SU-DHL-6 (cell line): ENCODE results near the gene MANEAL.

Experiments
- H2AFZ ChIP-seq: fragments of 200-600 bp; sonication (generic); 2 replicates; pipeline ENCODE4 v1.6.1; 2014; ENCODE audit warnings: low read depth, mild to moderate bottlenecking, moderate library complexity, mixed read lengths, antibody characterized with exemption, low read length; ENCODE audit not compliant: severe bottlenecking
- H3F3A ChIP-seq: fragments of 200-600 bp; shearing (Covaris generic); 2 replicates; pipeline ENCODE4 v1.6.0; 2016; ENCODE audit warnings: antibody characterized with exemption, mild to moderate bottlenecking; ENCODE audit not compliant: insufficient read depth
- H3K27ac ChIP-seq: fragments of 200-600 bp; sonication (generic); 2 replicates; pipeline ENCODE4 v1.5.1; 2016; ENCODE audit warnings: low read depth, mild to moderate bottlenecking, low read length, moderate library complexity, mixed read lengths
- H3K27me3 ChIP-seq: fragments of 200-600 bp; sonication (generic), shearing (Covaris generic); 2 replicates; pipeline ENCODE4 v1.6.0; 2014; ENCODE audit warnings: mild to moderate bottlenecking, low read length
- H3K36me3 ChIP-seq: fragments of 200-600 bp; sonication (generic); 2 replicates; pipeline ENCODE4 v1.6.1; 2014; ENCODE audit warnings: mild to moderate bottlenecking, low read length, mixed read lengths
- H3K4me2 ChIP-seq: fragments of 300-600, 200-600 bp; shearing (Covaris generic), sonication (generic); 2 replicates; pipeline ENCODE4 v1.6.0; 2014; ENCODE audit warnings: low read length, low read depth, mild to moderate bottlenecking; ENCODE audit not compliant: poor library complexity, severe bottlenecking
- H3K4me3 ChIP-seq: fragments of 200-600 bp; sonication (generic); 2 replicates; pipeline ENCODE4 v1.5.1; 2014; ENCODE audit warnings: antibody characterized with exemption, low read length, mild to moderate bottlenecking, mixed read lengths; ENCODE audit not compliant: insufficient read depth, poor library complexity, severe bottlenecking
- H3K79me2 ChIP-seq: fragments of 200-600 bp; sonication (generic); 2 replicates; pipeline ENCODE4 v1.6.1; 2014; ENCODE audit warnings: mild to moderate bottlenecking, low read length, moderate library complexity; ENCODE audit not compliant: insufficient read depth
- H3K9ac ChIP-seq: fragments of 200-600 bp; sonication (generic); 2 replicates; pipeline ENCODE4 v1.7.0; 2014; ENCODE audit warnings: mild to moderate bottlenecking, low read length
- H3K9me2 ChIP-seq: fragments of 200-600 bp; sonication (generic); replicated peaks from 2 replicates; pipeline ENCODE4 v1.6.1; 2014; ENCODE audit warnings: low read length; ENCODE audit not compliant: insufficient read depth
- H3K9me3 ChIP-seq: fragments of 200-600 bp; sonication (generic); 2 replicates; pipeline ENCODE4 v1.6.1; 2014; ENCODE audit warnings: low read length, mixed read lengths; ENCODE audit not compliant: insufficient read depth
- H4K20me1 ChIP-seq: fragments of 200-600 bp; sonication (generic); 2 replicates; pipeline ENCODE4 v1.6.1; 2014; ENCODE audit warnings: low read depth, mild to moderate bottlenecking, antibody characterized with exemption, low read length, moderate library complexity, mixed read lengths
- EZH2phosphoT487 ChIP-seq: fragments of 200-600 bp; sonication (generic), shearing (Covaris generic); conservative IDR thresholded peaks from 2 replicates; pipeline ENCODE4 v1.6.1; 2018; ENCODE audit warnings: mild to moderate bottlenecking, antibody characterized with exemption, low read length, moderate library complexity, mixed read lengths
- TF ChIP-seq, protein P1 (sequence below): fragments of 200-600 bp; sonication (generic); IDR thresholded peaks from one replicate; pipeline ENCODE4 v1.5.1; 2017; ENCODE audit warnings: antibody characterized with exemption, mild to moderate bottlenecking, low read length, moderate library complexity; ENCODE audit not compliant: insufficient read depth, poor library complexity, severe bottlenecking

The MANEAL gene

DNA sequence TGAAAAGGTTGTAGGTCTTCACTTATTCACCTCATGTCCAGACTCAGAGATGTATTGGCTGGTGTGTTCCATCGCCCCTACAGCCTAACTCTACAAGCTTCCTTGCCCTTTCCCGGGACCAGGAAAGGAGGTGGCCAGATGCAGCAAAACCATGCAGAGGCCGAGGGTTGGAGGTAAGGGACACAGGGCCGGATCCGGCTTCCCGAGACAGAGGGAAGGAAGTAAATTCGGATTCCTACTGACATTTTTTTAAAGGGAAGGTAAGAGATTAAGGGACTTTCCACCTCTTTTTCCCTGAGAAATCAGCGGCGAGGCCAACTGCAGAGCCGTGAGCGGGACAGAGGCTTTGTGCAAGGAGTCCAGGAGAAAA lies 41.4 kb upstream of the MANEAL start:
- H2AFZ ChIP-seq, result no peak overlapping the region
- no peak overlapping the region for H3K4me3 ChIP-seq
- no peak overlapping the region for H3K27ac ChIP-seq
- H3F3A ChIP-seq, result no peaks in the 10 kb centered on the region
- no peaks in the 10 kb centered on the region for H3K79me2 ChIP-seq
- no peak overlapping the region for H3K9ac ChIP-seq
- TF ChIP-seq EZH2phosphoT487, result no peak
- TF ChIP-seq, protein P1, sequence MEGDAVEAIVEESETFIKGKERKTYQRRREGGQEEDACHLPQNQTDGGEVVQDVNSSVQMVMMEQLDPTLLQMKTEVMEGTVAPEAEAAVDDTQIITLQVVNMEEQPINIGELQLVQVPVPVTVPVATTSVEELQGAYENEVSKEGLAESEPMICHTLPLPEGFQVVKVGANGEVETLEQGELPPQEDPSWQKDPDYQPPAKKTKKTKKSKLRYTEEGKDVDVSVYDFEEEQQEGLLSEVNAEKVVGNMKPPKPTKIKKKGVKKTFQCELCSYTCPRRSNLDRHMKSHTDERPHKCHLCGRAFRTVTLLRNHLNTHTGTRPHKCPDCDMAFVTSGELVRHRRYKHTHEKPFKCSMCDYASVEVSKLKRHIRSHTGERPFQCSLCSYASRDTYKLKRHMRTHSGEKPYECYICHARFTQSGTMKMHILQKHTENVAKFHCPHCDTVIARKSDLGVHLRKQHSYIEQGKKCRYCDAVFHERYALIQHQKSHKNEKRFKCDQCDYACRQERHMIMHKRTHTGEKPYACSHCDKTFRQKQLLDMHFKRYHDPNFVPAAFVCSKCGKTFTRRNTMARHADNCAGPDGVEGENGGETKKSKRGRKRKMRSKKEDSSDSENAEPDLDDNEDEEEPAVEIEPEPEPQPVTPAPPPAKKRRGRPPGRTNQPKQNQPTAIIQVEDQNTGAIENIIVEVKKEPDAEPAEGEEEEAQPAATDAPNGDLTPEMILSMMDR, result no peak
- peak overlapping the region; percentile 25 for H3K4me2 ChIP-seq
- no peaks in the 10 kb centered on the region for H3K27me3 ChIP-seq
- H3K9me2 ChIP-seq, result no peaks in the 10 kb centered on the region
- H3K9me3 ChIP-seq, result no peaks in the 10 kb centered on the region
- H4K20me1 ChIP-seq, result no peaks in the 10 kb centered on the region
- H3K36me3 ChIP-seq, result no peaks in the 10 kb centered on the region

DNA sequence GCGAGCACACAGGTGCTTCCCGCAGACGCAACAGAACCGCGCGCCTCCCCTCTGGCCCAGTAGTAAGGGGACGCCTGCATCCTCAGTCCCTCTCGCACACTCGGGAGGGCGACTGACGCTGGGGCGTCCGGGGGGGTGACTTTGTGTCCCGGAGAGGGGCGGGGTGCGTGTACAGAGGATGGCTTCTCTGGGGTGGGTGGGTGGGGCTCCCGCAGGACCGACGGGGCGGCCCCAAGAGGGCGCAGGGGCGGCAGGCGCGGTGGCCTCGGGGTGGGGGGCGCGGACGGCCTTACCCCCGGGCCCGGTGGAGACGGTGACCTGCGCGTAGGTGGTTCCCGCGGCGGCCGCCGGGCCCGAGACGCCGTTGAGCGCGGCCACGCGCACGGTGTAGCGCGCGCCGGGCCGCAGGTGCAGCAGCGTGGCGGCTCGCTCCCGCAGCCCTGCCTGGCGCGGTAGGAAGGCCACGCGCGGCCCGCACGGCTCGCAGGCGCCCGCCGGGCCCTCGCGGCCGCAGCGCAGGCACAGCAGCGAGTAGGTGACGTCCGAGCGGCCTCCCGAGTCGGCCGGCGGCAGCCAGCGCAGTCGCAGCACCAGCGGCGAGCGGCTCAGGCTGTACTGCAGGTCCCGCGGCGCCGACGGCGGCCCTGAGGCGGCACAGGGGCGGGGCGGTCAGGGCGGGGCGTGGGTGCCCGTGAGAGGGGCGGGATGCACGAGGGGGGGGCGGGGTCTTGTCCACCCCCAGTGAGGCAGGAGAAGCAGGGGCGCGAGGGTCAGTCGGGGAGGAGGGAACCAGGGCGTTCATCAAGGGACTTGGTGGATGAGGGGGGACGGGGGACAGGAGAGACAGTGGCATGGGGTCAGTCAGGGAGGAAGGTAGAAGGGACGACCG lies 40.8 kb upstream of the MANEAL start:
- H3K4me2 ChIP-seq, result peak overlapping the region; percentile 39
- no peaks in the 10 kb centered on the region for H3F3A ChIP-seq
- peak overlapping the region; percentile 42 for H3K4me3 ChIP-seq
- H3K9me3 ChIP-seq, result no peaks in the 10 kb centered on the region
- no peaks in the 10 kb centered on the region for H4K20me1 ChIP-seq
- no peak overlapping the region for H3K27ac ChIP-seq
- no peak overlapping the region for H2AFZ ChIP-seq
- H3K36me3 ChIP-seq, result no peaks in the 10 kb centered on the region
- H3K9ac ChIP-seq, result peak overlapping the region; percentile 20; the same call in 1 of the 2 replicates
- H3K27me3 ChIP-seq, result no peaks in the 10 kb centered on the region
- H3K79me2 ChIP-seq, result no peaks in the 10 kb centered on the region
- TF ChIP-seq, protein P1, result no peak
- no peak for TF ChIP-seq EZH2phosphoT487
- no peaks in the 10 kb centered on the region for H3K9me2 ChIP-seq

DNA sequence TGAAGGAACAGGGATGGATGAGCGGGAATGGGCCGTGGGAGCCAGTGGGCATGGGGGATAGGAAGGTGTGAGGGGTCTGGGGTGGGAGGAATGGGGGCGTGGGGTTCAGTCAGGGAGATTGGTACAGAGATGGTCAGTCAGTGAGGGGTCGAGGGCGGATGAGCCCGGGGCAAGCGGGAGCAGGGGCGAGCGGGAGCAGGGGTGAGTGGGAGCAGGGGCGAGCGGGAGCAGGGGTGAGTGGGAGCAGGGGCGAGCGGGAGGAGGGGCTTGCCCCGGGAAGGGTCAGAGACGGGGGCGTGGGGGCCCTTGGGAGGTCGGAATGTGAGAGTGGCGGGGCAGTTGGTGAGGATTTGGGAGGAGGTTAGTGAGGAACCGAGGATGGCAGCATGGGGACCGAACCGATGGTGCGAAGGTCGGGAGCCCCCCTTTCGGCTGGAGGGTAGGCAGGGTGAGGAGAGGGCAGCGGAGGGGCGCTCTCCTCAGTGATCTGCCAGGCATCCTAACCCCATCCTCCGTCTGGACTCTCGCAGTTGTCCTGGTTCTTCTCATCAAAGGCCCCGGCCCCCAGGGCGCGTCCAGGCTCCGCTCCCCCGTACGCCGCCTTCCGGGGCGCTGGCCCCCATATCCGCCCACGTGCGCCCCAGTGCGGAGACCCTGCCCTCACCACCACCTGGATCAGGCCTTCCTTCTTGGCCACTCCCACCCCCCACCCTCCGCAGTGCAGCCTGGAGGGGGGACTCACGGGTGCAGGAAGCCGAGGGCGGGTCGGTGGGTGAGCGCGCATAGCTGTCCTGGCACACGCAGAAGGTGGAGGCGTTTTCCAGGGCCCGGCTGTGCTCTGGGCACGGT lies 40.0 kb upstream of the MANEAL start:
- H3K4me2 ChIP-seq, result peak overlapping the region; percentile 39
- H3K79me2 ChIP-seq, result no peaks in the 10 kb centered on the region
- TF ChIP-seq, protein P1, result no peak
- TF ChIP-seq EZH2phosphoT487, result no peak
- H3F3A ChIP-seq, result no peaks in the 10 kb centered on the region
- no peak overlapping the region for H3K27ac ChIP-seq
- no peaks in the 10 kb centered on the region for H3K27me3 ChIP-seq
- no peaks in the 10 kb centered on the region for H4K20me1 ChIP-seq
- no peaks in the 10 kb centered on the region for H3K9me3 ChIP-seq
- H2AFZ ChIP-seq, result no peak overlapping the region
- no peaks in the 10 kb centered on the region for H3K9me2 ChIP-seq
- H3K36me3 ChIP-seq, result no peaks in the 10 kb centered on the region
- 0 out of 2 replicates have a peak overlapping the region, but pooled peaks have one; percentile 20 for H3K9ac ChIP-seq
- H3K4me3 ChIP-seq, result no peak overlapping the region
